GM12873 (cell line): ENCODE data around the gene TNFRSF12A.

Experiments used
- TF ChIP-seq, protein P1 (sequence below): IDR thresholded peaks from 2 replicates; pipeline ENCODE4 v1.5.1; 2012; ENCODE audit warnings: low read depth, mild to moderate bottlenecking, moderate library complexity, low read length, control low read depth; ENCODE audit not compliant: insufficient read depth; ENCODE audit errors: missing control alignments

The TNFRSF12A gene

DNA sequence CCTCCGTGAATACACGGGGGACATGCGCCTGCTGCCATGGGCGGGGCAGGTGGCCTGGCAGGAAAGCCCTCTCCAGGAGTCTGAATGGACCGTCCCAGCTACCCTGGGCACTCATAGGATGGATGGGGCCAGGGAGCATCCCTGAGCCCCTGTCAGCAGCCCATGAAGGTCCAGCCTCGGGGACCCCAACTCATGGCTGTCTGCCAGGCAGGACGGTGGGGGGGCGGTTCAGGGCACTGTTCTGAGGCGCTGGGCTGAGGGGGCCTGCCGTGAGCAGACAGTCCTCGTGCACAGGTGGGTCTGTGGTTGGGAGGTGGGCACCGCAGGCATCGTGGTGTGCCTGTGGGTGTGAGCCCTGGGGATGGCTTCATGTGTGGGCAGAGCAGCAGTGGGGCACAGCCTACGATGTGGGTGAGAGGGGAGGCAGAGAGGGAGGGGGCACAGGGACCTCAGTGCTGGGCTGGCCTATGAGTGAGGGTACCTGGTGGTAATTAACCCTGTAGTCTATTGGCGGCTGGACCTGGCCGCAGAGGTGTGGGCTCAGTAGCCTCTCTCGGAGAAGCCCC, 33.5 kb upstream of the TNFRSF12A start:
- TF ChIP-seq, protein P1, sequence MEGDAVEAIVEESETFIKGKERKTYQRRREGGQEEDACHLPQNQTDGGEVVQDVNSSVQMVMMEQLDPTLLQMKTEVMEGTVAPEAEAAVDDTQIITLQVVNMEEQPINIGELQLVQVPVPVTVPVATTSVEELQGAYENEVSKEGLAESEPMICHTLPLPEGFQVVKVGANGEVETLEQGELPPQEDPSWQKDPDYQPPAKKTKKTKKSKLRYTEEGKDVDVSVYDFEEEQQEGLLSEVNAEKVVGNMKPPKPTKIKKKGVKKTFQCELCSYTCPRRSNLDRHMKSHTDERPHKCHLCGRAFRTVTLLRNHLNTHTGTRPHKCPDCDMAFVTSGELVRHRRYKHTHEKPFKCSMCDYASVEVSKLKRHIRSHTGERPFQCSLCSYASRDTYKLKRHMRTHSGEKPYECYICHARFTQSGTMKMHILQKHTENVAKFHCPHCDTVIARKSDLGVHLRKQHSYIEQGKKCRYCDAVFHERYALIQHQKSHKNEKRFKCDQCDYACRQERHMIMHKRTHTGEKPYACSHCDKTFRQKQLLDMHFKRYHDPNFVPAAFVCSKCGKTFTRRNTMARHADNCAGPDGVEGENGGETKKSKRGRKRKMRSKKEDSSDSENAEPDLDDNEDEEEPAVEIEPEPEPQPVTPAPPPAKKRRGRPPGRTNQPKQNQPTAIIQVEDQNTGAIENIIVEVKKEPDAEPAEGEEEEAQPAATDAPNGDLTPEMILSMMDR: no peak

DNA sequence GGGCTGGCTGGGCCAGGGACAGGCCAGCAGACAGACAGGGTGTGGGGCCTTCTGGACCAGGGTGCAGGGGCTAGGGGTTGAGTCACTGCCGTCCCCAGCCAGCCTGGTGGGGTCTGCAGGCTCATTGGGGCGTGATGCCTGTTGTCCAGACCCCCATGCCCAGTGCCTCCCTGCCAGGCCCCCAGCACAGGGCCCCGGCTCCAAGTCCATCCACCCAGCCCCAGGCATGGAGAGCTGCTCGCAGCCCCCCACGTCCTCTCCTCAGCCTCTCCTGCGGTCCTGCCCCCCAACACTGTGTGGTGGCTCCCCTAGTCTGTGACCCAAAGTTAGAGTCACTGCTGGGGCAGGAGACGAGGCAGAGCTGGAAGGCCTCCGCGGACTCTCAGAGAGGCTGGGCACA, 32.9 kb upstream of the TNFRSF12A start:
- TF ChIP-seq, protein P1: no peak

DNA sequence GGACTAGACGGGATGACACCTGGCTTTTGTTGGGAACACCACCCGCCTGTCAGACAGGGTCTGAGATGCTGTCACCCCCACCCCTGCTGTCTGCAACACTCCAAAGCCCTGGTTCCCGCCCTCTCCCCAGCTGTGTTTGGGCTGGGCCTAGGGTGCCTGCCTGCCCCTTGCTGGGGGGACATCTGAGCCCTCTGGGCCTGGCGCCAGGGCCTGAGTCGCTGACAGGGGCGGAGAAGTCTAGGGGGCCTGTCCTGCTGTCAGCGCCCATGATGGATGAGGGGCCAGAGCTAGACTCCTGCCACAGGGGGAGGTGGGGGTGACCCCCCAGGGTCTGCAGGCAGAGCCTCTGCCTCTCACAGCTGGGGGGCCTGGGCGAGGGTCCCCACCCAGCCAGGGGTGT, 32.3 kb upstream of the TNFRSF12A start:
- TF ChIP-seq, protein P1: no peak

DNA sequence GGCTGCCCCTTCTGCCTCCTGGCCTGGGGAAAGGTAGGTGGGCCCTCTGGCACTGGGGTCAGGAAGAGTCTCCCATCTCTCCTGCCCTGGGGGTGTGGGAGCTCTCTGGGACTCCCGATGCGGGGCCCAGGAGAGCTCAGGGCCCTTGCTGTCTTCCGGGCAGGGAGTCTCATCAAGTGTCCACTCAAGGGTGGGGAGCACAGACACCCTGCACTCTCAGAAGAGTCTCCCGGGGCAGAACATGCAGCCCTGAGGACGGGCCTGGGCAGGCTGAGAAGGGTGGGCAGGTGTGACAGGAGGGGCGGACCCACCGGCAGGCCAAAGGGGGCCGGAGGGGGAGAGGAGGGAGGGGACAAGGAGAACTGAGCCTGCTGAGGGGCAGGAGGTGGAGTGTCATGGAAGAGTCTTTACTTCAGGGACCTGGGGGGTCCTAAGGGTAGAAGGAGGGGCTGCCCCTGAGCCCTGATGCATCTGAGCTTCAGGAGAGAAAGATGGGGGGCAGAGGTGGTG, 31.5 kb upstream of the TNFRSF12A start:
- TF ChIP-seq, protein P1: no peak

DNA sequence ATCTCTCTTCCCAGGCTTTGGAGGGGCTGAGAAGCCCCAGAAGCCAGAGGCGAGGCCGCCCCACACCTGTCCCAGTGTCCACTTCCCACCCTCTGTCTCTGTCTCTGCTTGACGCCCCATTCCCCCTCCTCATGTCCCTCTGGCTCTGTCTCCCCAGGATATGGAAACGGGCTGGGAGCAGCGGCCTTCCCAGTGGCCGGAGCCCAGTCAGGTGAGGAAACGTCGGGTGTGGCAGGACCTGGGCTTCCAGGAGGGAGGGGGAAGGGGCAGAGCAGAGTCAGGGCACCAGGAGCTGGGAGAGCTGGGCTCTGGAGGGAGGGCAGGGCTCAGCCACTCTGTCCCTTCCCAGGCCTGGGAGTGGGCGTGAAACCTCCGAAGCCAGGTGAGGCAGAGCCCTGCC, 29.3 kb upstream of the TNFRSF12A start:
- TF ChIP-seq, protein P1: no peak

DNA sequence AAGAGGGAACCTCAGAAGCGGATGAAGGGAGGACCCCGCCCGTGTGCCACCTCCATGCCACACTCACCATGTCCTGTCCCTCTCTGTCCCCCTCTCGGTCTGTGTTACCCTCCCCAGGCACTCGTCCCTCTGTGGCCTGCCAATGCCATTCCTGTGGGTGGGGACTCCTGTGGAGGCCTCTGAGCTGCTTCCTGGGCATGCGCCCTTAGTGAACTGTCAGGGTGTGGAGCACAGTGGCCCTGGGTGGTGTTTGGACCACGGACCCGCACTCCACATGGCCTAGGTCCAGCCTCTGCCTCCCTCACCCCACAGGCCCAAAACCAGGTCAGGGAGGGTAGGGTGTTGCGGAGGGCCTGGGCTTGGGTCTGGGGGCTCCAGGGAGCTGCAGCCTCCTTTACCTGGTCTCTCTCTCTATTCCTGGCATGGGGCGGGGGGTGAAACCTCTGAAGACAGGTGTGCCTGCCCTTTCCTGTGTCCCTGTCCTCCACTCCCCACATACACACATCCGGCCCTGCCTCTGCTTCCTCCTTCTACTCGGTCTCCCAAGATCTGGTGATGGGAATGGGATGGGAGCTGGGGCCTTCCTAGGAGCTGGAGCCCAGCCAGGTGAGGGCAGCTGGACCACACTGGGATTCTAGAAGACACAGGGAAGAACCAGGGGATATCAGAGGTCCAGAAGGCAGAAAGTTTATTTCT, 28.5 kb upstream of the TNFRSF12A start:
- TF ChIP-seq, protein P1: no peak

DNA sequence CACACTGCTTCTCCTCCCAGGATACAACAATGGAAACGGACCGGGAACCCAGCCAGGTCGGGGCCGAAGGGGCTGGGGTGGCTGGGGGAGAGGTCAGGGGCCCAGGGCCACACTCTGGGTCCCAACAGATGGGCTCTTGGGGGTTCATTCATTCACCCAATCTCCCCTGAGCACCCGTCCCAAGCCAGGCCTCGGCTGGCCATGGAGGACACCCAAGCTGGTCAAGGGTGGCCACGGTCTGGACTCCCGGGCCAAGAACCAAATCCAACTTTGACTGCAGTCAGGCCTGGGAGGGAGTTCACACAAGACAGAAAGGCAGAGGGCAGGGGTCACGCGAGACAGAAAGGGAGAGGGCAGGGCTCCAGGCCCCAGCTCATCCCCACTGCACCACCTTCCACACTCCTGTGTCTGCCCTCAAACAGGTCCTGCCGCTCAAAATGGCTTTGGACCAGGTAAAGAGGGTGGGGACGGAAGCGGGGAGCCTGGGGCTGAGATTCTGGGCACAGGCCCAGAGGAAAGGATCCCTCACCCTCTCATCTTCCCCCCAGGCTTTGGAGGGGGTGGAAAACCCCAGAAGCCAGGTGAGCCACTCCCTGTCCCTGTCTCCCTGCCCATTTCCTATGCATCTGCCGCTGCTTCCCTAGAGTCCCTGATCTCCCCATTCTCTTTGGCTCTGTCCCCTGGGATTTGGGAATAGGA, 27.6 kb upstream of the TNFRSF12A start:
- TF ChIP-seq, protein P1: no peak
